Measurements from ENCODE around the gene BCL3. TPM values are rescaled to one million over a fixed set of nuclear protein-coding genes. Genes with fewer than 3 reads are reported as not detected.

Gene BCL3
- total and polyA plus RNA-seq, 10 of the 15 experiments (the other 5 are each of a cell fraction or from before 2014, with no cell fraction given): 0.55 to 22.7 (median 3.6) TPM

- TF ChIP-seq MYC (IDR thresholded peaks at IDR 0.05; ENCODE audit: insufficient read depth, insufficient read length, insufficient replicate concordance, low read length, severe bottlenecking) (no peak), BACH1 (IDR thresholded peaks at IDR 0.05; ENCODE audit: borderline replicate concordance) (no peak), CBX3 (IDR thresholded peaks at IDR 0.05; ENCODE audit: borderline replicate concordance, low read depth) (no peak), KAT2A (conservative IDR thresholded peaks at IDR 0.05; ENCODE audit: control insufficient read depth, low read depth, low read length) (no peak), RAD21 (IDR thresholded peaks at IDR 0.05; ENCODE audit: insufficient read depth, low read depth, low read length) (peak; percentile 92), LARP7 (IDR thresholded peaks at IDR 0.05) (no peak), BMI1 (IDR thresholded peaks at IDR 0.05; ENCODE audit: borderline replicate concordance) (no peak), SP1 (IDR thresholded peaks at IDR 0.05; ENCODE audit: low read depth, low read length) (peak; percentile 43), IKZF1 (conservative IDR thresholded peaks at IDR 0.05) (no peak), HCFC1 (IDR thresholded peaks at IDR 0.05; ENCODE audit: low read length) (no peak), CUX1 (IDR thresholded peaks at IDR 0.05; ENCODE audit: insufficient replicate concordance, low read depth, low read length) (no peak), TBL1XR1 (IDR thresholded peaks at IDR 0.05; ENCODE audit: low read depth, low read length) (no peak), RAD51 (IDR thresholded peaks at IDR 0.05) (no peak), SIN3A (IDR thresholded peaks at IDR 0.05; ENCODE audit: low read depth, low read length) (no peak), ATF7 (IDR thresholded peaks at IDR 0.05; ENCODE audit: low read depth) (peak; percentile 62), PBX3 (IDR thresholded peaks at IDR 0.05; ENCODE audit: insufficient replicate concordance, low read depth, low read length) (no peak), ETV6 (conservative IDR thresholded peaks at IDR 0.05 in 1 of 2, IDR thresholded peaks at IDR 0.05 in 1 of 2; ENCODE audit: borderline replicate concordance in 1 of 2, low read depth in 1 of 2) (no peak), ESRRA (IDR thresholded peaks at IDR 0.05; ENCODE audit: low read length) (no peak)
- TF ChIP-seq, protein P1, sequence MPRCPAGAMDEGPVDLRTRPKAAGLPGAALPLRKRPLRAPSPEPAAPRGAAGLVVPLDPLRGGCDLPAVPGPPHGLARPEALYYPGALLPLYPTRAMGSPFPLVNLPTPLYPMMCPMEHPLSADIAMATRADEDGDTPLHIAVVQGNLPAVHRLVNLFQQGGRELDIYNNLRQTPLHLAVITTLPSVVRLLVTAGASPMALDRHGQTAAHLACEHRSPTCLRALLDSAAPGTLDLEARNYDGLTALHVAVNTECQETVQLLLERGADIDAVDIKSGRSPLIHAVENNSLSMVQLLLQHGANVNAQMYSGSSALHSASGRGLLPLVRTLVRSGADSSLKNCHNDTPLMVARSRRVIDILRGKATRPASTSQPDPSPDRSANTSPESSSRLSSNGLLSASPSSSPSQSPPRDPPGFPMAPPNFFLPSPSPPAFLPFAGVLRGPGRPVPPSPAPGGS (IDR thresholded peaks at IDR 0.05; ENCODE audit: borderline replicate concordance, insufficient read depth, low read depth, low read length, poor library complexity, severe bottlenecking): no peak
Measured at GRCh38 chr19:44770550-44771257, 22.2 kb downstream of the BCL3 start (continued).
